HUDEP-2 (cell line): ENCODE measurements around the gene UBA3.

Source experiments
- DNase-seq, 76 experiments: peaks; one replicate each; lab custom pipeline; 2025; ENCODE audit not compliant: unreplicated experiment in 76 of 76; lab: John Stamatoyannopoulos, UW

The UBA3 gene

GRCh38 chr3:69079269-69080159 lies 651 bp downstream of the UBA3 start:
- DNase-seq = peak in 3 of 76 experiments; percentile 7 to 26 (median 12)

- DNase-seq = no peak
Measured at GRCh38 chr3:69072928-69073327, 7.2 kb downstream of the UBA3 start.

DNA sequence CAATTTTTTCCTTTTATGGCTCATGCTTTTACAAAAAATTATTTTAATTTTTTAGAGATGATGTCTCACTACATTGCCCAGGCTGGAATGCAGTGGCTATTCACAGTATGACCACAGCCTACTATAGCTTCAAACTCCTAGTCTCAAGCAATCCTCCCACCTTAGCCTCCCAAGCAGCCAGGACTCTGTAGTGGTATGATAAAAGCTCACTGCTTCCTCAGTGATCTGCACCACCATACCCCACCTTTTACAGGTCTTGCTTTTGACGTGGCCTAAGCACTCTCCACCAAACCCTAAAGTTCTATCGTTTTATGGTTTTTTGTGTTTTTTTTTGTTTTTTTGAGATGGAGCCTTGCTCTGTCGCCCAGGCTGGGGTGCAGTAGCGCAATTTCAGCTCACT lies 14.0 kb downstream of the UBA3 start:
- DNase-seq = no peak

- DNase-seq = no peak
Measured at GRCh38 chr3:69065318-69065964, 14.7 kb downstream of the UBA3 start.

- DNase-seq = no peak
Measured at GRCh38 chr3:69063636-69064035, 16.5 kb downstream of the UBA3 start.

DNA sequence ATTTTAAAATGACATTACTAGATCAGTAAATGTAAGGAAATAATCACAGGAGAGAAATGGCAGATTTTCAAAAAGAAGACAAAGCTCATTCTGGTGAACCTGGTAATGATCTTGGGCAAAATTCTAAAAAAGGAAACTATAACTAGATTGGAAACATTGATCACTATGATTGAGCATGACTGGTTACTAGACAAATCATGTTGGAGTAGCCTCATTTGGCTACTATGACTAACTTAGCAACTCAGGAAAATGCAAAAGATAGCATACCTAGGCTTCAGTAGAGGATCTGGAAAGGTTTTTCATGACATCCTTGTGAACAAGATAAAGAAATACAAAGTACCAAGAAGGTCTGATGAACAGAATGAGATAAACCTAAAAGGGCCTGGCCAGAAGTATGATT lies 20.5 kb downstream of the UBA3 start:
- peak in 1 of 76 experiments; percentile 2 for DNase-seq

DNA sequence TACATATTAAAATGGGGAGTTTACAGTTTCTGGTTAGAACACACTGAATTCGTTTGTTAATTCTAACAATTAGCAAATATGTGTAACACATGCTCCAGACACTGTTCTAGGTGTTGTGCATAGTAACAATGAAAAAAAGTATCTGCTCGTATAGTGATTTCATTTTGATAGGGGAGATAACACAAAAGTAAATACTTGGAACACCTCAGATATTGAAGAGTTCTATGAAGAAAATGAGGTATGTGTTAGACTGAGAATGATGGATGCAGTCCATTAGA lies 21.3 kb downstream of the UBA3 start:
- DNase-seq = no peak

- DNase-seq = no peak
Measured at GRCh38 chr3:69058180-69058946, 21.8 kb downstream of the UBA3 start.

DNA sequence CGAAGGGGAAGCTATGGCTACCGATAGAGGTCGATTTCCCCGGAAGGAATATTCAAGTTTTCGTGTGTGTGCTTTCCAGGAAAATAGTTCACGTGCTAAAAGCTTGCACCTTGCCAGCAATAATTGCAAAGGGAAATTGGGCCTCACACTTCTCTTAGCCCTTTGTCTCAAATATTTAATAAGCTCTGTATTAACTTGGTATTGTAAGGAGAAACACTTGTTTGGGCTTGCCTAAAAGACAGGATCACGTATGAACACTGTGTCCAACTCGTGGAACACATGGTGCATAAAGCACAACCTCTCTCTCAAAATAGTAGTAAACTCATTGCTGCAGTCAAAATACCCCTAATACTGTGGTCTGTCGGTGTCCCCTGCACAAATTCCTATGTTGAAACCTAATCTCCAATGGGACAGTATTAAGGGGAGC lies 27.7 kb downstream of the UBA3 start:
- DNase-seq = no peak

DNA sequence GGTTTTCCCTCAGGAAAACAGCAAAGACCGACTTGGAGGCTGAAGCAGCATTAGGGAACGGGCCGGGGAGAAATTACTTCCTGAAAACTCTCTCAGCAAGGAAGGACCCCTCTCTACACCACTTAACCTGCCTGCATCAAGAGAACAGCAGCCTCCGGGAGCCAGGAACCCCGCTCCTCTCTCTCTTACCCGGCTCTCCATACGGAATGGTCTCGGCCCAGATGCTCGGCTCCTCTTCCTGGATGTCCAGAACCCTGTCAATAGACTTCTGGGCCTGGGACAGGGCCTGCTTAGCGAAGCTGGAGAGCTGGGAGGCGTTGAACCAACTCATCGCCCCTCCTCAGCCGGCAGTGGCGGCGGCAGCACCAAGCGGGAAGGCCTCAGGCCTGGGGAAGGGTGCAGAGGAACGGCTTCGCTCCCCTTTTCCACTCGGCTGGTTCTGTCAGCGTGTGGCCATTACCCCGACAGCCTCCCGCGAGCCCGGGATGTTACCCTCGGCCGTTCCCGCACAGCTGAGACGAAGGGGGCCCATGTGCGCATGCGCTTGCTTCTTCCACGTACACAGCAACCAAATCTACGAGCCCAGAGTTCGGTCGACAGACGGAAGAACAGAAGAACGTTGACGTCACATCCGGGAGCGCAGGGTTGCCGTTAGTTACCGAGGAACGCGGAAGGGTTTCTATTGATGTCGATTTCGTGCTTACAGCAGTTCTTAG lies 28.3 kb downstream of the UBA3 start, which contains the start of gene TMF1:
TMF1 (minus strand) TSS at position 578 of the 716 bp plus-strand sequence; CDS start at position 331, 247 bp downstream.
- DNase-seq = no peak

DNA sequence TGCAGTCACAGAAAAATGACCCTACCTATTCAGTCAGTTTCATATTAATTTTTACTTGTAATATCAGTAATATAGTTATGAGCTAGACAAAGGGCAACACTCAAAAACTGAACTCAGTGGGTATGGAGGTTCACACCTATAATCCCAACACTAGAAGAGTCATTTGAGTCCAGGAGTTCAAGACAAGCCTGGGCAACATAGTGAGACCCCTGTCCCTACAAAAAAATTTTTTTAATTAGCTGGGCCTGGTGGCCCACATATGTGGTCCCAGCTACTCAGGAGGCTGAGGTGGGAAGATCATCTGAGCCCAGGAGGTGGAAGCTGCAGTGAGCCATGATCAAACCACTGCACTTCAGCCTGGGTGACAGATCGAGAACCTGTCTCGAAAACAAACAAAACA lies 31.2 kb downstream of the UBA3 start:
- no peak for DNase-seq

- no peak for DNase-seq
Measured at GRCh38 chr3:69044608-69045007, 35.6 kb downstream of the UBA3 start.

DNA sequence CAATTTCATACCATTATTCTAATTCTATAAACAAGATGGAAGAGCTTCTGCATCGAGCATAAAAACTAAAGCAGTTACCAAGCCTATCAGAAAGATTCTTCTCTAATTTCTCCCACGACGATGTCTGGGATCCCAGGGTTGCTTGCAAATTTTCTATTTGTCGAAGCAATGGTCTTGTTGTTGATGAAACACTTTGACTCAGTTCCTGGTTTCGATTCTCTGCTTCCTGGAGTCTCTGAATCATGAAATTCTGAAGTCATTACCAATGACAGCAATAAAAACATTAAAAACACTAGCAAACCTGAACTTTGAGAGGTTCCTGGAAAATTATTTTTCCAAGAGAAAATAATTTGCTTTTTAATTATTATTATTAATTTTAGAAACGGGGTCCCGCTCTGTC lies 46.7 kb downstream of the UBA3 start:
- no peak for DNase-seq

- DNase-seq = no peak
Measured at GRCh38 chr3:69032737-69033136, 47.4 kb downstream of the UBA3 start.

DNA sequence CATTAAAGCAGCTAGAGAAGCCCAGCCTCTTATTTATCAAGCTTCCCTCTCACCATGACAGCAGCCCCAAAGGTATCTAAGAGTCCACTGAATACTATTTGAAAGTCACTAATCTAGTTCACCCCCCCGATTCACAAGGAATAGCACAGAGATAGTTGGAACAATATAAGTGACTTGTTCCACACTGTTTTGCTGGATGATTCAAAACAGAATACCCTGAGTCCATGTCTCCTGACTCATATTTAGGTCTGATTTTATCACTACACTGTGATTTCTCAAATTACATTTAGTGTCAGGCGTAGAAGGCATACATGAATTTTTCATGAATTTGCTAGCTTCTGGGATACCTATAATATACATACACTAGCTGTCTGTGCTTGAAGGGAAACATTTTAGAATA lies 48.0 kb downstream of the UBA3 start:
- DNase-seq = no peak

DNA sequence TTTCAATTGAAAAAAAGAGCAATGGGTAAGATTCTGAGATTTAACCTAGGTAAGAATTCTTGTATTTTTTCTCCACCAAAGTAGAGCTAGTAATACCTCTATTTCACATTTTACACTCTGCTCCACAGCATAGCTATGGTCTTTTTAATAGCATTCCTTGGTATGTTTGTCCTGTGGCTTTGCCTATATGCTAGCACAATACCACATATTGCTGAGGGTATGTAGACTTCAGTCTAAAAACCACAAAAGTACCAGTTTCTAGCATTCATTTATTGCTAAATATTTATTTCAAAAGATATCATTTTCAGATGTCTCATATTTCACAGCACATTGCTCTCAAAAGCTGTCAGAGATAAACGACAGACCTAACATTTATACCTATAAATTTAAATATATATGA lies 48.5 kb downstream of the UBA3 start:
- DNase-seq = no peak

GRCh38 chr3:69020857-69021256 lies 59.3 kb downstream of the UBA3 start:
- no peak for DNase-seq

DNA sequence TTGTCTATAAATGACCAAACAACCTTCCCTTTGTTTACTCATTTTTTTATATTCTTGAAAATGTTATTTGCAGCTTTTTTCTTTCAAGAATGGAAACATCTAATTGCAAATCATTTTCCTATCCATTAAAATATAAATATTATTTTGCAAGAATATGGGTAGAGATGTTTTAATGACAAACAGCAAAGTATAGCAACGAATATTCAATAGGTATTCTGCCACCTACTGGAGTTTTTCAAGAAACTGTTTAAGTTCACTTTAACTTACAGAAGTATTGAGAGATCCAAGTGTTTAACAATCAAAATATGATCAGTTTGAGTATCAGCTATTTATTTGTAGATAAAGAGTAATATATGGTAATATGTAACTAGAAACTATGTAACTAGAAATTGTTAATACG lies 59.7 kb downstream of the UBA3 start:
- no peak for DNase-seq

GRCh38 chr3:69016901-69017300 lies 63.3 kb downstream of the UBA3 start:
- no peak for DNase-seq

GRCh38 chr3:69016102-69016501 lies 64.1 kb downstream of the UBA3 start:
- no peak for DNase-seq
